DMS79 treated with DMSO at 0.1 percent for 48 hours (cell line): ENCODE measurements around the gene DIPK1B.

ENCODE experiments used
- DNase-seq: peaks from one replicate; lab custom pipeline; 2025; lab: John Stamatoyannopoulos, UW

Gene DIPK1B

GRCh38 chr9:136711751-136712689 is at the start of gene DIPK1B:
Gene DIPK1B, plus strand, starts transcription at chr9:136712572. Its CDS starts 94 bp downstream, at chr9:136712666.
- no peak for DNase-seq

GRCh38 chr9:136662656-136663581 is 49.5 kb upstream of the DIPK1B start, which contains the start of gene EGFL7:
Gene EGFL7, plus strand, starts transcription at chr9:136662916. Its CDS starts 5,367 bp downstream, at chr9:136668283.
- no peak for DNase-seq

GRCh38 chr9:136664000-136664915 is 48.1 kb upstream of the DIPK1B start:
- no peak for DNase-seq

- no peak for DNase-seq
Observed at GRCh38 chr9:136665111-136665703, 47.2 kb upstream of the DIPK1B start.

- DNase-seq, result no peak
Observed at GRCh38 chr9:136665704-136666371, 46.5 kb upstream of the DIPK1B start.

- DNase-seq, result no peak
Observed at GRCh38 chr9:136666372-136667213, 45.8 kb upstream of the DIPK1B start.

- peak; percentile 39 for DNase-seq
Observed at GRCh38 chr9:136667214-136667939, 45.0 kb upstream of the DIPK1B start.

- no peak for DNase-seq
Observed at GRCh38 chr9:136667940-136668760, 44.2 kb upstream of the DIPK1B start.

- no peak for DNase-seq
Observed at GRCh38 chr9:136668983-136669790, 43.2 kb upstream of the DIPK1B start.

- no peak for DNase-seq
Observed at GRCh38 chr9:136669791-136670464, 42.4 kb upstream of the DIPK1B start.

- no peak for DNase-seq
Observed at GRCh38 chr9:136670576-136671253, 41.7 kb upstream of the DIPK1B start.

- no peak for DNase-seq
Observed at GRCh38 chr9:136671254-136671614, 41.1 kb upstream of the DIPK1B start.

GRCh38 chr9:136671646-136672430 is 40.5 kb upstream of the DIPK1B start:
- DNase-seq, result no peak

- no peak for DNase-seq
Observed at GRCh38 chr9:136672431-136673087, 39.8 kb upstream of the DIPK1B start.
